Breast epithelium (tissue), 3 donors: ENCODE results near the gene P2RX5.

Experiments
- POLR2AphosphoS5 ChIP-seq, 3 donors: sonication (generic); formaldehyde crosslinking; IDR thresholded peaks; one replicate each; pipeline ENCODE4 v1.6.1; 2017; ENCODE audit warnings: antibody characterized with exemption in 3 of 3
- TF ChIP-seq, protein P1 (sequence below), 3 donors: fragments of 450-650 bp; IDR thresholded peaks; one replicate each; pipeline ENCODE4 v1.5.1; 2016 to 2017; ENCODE audit warnings: antibody characterized with exemption in 3 of 3, mild to moderate bottlenecking in 3 of 3, moderate library complexity in 3 of 3

- TF ChIP-seq POLR2AphosphoS5 (IDR thresholded peaks at IDR 0.05), result no peak
- TF ChIP-seq, protein P1, sequence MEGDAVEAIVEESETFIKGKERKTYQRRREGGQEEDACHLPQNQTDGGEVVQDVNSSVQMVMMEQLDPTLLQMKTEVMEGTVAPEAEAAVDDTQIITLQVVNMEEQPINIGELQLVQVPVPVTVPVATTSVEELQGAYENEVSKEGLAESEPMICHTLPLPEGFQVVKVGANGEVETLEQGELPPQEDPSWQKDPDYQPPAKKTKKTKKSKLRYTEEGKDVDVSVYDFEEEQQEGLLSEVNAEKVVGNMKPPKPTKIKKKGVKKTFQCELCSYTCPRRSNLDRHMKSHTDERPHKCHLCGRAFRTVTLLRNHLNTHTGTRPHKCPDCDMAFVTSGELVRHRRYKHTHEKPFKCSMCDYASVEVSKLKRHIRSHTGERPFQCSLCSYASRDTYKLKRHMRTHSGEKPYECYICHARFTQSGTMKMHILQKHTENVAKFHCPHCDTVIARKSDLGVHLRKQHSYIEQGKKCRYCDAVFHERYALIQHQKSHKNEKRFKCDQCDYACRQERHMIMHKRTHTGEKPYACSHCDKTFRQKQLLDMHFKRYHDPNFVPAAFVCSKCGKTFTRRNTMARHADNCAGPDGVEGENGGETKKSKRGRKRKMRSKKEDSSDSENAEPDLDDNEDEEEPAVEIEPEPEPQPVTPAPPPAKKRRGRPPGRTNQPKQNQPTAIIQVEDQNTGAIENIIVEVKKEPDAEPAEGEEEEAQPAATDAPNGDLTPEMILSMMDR (IDR thresholded peaks at IDR 0.05), result no peak
Measured at GRCh38 chr17:3718201-3718600, 22.2 kb upstream of the P2RX5 start.
